ENCODE results near the gene RNF167. TPM values are rescaled to one million over a fixed set of nuclear protein-coding genes. Genes with fewer than 3 reads are reported as not detected.

Gene RNF167
- total and polyA plus RNA-seq, 4 donors = 15.9 to 72.6 (median 24.4) TPM

DNA sequence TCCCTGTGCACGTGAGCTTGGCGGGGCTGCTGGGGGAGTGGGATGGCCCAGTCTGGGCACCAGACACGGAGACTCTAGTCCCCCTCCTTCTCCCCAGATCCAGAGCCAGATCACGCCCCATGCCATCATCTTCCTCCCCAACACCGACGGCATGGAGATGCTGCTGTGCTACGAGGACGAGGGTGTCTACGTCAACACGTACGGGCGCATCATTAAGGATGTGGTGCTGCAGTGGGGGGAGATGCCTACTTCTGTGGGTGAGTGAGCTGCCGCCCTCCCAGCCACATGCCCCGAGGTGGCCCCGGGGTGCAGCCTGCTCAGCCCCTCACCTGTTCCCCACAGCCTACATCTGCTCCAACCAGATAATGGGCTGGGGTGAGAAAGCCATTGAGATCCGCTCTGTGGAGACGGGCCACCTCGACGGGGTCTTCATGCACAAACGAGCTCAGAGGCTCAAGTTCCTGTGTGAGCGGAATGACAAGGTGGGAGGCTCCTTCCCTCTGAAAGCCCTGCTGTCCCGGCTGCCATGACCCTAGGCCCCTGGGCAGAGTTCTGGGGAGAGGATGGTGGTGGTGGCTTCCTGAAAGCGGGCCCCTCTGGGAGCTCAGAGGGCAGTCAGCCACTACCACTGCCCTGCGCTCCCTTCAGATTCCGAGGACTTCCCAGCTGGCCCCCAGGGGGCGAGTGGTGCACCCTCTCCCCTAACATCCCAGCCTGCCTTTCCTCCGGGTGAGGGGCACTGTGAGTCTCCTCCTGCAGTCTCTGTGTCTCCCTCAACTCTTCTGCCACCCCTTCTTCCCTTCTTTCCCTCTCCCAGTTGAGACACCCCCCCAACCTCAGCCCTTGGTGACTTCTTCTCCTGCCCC, 43.5 kb upstream of the RNF167 start:
- Histone ChIP-seq H3K9me3 (ENCODE audit: control insufficient read depth in 4 of 4, low read length in 3 of 4) (no peaks in the 10 kb centered on the region), H3K27me3 (ENCODE audit: control insufficient read depth in 4 of 4, insufficient read depth in 4 of 4, low read length in 3 of 4) (no peaks in the 10 kb centered on the region), H3K4me1 (ENCODE audit: control insufficient read depth in 4 of 4, insufficient read depth in 4 of 4, low read length in 3 of 4) (peaks cover 6 to 49% (median 26%) of the 10 kb centered on the region in 4 donors), H3K36me3 (ENCODE audit: control insufficient read depth in 4 of 4, insufficient read depth in 3 of 4, low read depth in 1 of 4, low read length in 3 of 4) (peaks cover 3 to 40% (median 11%) of the 10 kb centered on the region in 4 donors), H3K27ac (ENCODE audit: low read depth in 1 of 2, low read length in 2 of 2) (no peak overlapping the region), H3K4me3 (ENCODE audit: low read depth in 1 of 3, low read length in 3 of 3) (no peak overlapping the region), H3K9ac (ENCODE audit: low read depth in 1 of 2, low read length in 2 of 2) (no peak overlapping the region)
- TF ChIP-seq HNF4A (conservative IDR thresholded peaks at IDR 0.05) = no peak
- TF ChIP-seq GABPA (IDR thresholded peaks at IDR 0.05 in 1 of 2, conservative IDR thresholded peaks at IDR 0.05 in 1 of 2) = no peak
- no peak for TF ChIP-seq RAD21 (IDR thresholded peaks at IDR 0.05)
- TF ChIP-seq SP1 (IDR thresholded peaks at IDR 0.05) = no peak
- TF ChIP-seq TAF1 (conservative IDR thresholded peaks at IDR 0.05) = no peak
- no peak for TF ChIP-seq FOXA1 (IDR thresholded peaks at IDR 0.05)
- TF ChIP-seq, protein P1, sequence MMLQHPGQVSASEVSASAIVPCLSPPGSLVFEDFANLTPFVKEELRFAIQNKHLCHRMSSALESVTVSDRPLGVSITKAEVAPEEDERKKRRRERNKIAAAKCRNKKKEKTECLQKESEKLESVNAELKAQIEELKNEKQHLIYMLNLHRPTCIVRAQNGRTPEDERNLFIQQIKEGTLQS (IDR thresholded peaks at IDR 0.05) = no peak
- TF ChIP-seq RXRA (IDR thresholded peaks at IDR 0.05) = no peak
- TF ChIP-seq, protein P2, sequence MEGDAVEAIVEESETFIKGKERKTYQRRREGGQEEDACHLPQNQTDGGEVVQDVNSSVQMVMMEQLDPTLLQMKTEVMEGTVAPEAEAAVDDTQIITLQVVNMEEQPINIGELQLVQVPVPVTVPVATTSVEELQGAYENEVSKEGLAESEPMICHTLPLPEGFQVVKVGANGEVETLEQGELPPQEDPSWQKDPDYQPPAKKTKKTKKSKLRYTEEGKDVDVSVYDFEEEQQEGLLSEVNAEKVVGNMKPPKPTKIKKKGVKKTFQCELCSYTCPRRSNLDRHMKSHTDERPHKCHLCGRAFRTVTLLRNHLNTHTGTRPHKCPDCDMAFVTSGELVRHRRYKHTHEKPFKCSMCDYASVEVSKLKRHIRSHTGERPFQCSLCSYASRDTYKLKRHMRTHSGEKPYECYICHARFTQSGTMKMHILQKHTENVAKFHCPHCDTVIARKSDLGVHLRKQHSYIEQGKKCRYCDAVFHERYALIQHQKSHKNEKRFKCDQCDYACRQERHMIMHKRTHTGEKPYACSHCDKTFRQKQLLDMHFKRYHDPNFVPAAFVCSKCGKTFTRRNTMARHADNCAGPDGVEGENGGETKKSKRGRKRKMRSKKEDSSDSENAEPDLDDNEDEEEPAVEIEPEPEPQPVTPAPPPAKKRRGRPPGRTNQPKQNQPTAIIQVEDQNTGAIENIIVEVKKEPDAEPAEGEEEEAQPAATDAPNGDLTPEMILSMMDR (IDR thresholded peaks at IDR 0.05; ENCODE audit: low read depth, low read length, missing input control) = no peak
- TF ChIP-seq, protein P3, sequence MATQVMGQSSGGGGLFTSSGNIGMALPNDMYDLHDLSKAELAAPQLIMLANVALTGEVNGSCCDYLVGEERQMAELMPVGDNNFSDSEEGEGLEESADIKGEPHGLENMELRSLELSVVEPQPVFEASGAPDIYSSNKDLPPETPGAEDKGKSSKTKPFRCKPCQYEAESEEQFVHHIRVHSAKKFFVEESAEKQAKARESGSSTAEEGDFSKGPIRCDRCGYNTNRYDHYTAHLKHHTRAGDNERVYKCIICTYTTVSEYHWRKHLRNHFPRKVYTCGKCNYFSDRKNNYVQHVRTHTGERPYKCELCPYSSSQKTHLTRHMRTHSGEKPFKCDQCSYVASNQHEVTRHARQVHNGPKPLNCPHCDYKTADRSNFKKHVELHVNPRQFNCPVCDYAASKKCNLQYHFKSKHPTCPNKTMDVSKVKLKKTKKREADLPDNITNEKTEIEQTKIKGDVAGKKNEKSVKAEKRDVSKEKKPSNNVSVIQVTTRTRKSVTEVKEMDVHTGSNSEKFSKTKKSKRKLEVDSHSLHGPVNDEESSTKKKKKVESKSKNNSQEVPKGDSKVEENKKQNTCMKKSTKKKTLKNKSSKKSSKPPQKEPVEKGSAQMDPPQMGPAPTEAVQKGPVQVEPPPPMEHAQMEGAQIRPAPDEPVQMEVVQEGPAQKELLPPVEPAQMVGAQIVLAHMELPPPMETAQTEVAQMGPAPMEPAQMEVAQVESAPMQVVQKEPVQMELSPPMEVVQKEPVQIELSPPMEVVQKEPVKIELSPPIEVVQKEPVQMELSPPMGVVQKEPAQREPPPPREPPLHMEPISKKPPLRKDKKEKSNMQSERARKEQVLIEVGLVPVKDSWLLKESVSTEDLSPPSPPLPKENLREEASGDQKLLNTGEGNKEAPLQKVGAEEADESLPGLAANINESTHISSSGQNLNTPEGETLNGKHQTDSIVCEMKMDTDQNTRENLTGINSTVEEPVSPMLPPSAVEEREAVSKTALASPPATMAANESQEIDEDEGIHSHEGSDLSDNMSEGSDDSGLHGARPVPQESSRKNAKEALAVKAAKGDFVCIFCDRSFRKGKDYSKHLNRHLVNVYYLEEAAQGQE (IDR thresholded peaks at IDR 0.05) = no peak
- no peak for TF ChIP-seq FOXA2 (IDR thresholded peaks at IDR 0.05)
- TF ChIP-seq, protein P4, sequence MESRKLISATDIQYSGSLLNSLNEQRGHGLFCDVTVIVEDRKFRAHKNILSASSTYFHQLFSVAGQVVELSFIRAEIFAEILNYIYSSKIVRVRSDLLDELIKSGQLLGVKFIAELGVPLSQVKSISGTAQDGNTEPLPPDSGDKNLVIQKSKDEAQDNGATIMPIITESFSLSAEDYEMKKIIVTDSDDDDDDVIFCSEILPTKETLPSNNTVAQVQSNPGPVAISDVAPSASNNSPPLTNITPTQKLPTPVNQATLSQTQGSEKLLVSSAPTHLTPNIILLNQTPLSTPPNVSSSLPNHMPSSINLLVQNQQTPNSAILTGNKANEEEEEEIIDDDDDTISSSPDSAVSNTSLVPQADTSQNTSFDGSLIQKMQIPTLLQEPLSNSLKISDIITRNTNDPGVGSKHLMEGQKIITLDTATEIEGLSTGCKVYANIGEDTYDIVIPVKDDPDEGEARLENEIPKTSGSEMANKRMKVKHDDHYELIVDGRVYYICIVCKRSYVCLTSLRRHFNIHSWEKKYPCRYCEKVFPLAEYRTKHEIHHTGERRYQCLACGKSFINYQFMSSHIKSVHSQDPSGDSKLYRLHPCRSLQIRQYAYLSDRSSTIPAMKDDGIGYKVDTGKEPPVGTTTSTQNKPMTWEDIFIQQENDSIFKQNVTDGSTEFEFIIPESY (IDR thresholded peaks at IDR 0.05) = no peak
- TF ChIP-seq YY1 (IDR thresholded peaks at IDR 0.05) = no peak
- TF ChIP-seq HNF4G (IDR thresholded peaks at IDR 0.05) = no peak
- no peak for TF ChIP-seq NR2F2 (IDR thresholded peaks at IDR 0.05)
- TF ChIP-seq JUND (IDR thresholded peaks at IDR 0.05) = no peak
- TF ChIP-seq, protein P5, sequence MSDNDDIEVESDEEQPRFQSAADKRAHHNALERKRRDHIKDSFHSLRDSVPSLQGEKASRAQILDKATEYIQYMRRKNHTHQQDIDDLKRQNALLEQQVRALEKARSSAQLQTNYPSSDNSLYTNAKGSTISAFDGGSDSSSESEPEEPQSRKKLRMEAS (IDR thresholded peaks at IDR 0.05) = no peak
- no peak for TF ChIP-seq EGR1 (IDR thresholded peaks at IDR 0.05; ENCODE audit: low read depth in 2 of 2)
- DNase-seq (ENCODE audit: low spot score) = no peak
- 96% methylated on average over 27 of the region's 27 CpGs for WGBS

All from liver (tissue), 9 donors.